Activated CD4-positive, alpha-beta T cell treated with anti-CD3 and anti-CD28 coated beads for 24 hours (primary cell): Measurements from ENCODE around the gene CCNK.

Experiments
- DNase-seq, 2 donors: peaks; one replicate each; pipeline ENCODE4 v3.0.0-alpha.2; 2020; ENCODE audit warnings: low read depth in 2 of 2

Gene CCNK

GRCh38 chr14:99552572-99553216 is 71.5 kb downstream of the CCNK start:
- DNase-seq: no peak

GRCh38 chr14:99554184-99554583 is 73.0 kb downstream of the CCNK start:
- no peak for DNase-seq

DNA sequence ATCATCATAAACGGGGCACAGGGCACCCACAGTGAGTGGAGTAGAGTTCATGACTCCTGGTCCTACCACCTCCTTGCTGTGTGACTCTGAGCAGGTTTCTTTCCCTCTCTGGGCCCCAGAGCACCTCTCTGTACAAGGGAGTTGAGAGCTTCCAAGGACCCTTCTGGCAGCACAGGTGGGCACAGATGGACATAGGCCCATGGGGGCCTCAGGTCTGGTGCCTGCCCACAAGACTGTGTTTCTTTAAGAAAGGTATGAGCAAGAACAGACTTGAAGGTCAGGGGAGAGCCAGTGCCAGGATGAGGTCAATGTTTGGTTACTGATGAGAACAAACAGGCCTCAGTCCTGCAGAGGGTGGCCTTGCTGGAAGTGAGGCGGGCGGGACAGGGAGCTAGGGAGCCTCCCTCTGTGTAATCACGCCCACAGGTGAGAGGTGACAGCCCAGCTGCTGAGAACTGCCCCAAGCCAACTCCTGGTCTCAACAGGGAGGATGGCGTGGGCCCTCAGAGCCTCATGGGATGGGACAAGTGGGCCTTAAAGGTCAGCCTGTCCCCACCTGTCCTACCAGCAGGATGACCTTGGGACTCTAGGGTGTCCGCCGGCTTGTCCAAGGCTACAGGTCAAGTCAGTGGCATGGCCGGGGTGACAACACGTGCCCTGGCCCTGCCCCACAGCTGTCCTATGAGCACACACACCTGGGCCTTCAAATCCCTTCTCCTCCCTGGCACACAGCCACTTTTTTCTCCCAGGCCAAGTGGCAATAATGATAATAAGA is 73.7 kb downstream of the CCNK start:
- no peak for DNase-seq

DNA sequence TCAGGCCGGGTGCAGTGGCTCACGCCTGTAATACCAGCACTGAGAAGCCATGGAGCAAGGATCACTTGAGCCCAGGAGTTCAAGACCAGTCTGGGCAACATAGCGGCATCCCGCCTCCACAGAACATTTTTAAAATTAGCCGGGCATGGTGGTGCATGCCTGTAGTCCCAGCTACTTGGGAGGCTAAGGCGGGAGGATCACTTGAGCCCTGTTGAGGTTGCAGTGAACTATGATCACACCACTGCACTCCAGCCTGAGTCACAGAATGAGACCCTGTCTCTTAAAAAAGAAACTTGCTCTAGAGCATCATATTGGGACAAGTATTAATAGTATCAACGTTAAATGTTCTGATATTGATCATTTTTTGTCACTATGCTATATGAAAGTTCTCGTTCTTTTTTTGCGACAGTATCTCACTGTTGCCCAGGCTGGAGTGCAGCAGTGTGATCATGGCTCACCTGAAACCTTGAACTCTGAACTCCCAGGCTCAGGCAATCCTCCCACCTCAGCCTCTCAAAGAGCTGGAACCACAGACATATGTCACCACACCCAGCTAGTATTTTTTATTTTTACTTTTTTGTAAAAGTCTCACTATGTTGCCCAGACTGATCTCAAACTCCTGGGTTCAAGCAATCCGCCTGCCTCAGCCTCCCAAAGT is 75.1 kb downstream of the CCNK start:
- no peak for DNase-seq

DNA sequence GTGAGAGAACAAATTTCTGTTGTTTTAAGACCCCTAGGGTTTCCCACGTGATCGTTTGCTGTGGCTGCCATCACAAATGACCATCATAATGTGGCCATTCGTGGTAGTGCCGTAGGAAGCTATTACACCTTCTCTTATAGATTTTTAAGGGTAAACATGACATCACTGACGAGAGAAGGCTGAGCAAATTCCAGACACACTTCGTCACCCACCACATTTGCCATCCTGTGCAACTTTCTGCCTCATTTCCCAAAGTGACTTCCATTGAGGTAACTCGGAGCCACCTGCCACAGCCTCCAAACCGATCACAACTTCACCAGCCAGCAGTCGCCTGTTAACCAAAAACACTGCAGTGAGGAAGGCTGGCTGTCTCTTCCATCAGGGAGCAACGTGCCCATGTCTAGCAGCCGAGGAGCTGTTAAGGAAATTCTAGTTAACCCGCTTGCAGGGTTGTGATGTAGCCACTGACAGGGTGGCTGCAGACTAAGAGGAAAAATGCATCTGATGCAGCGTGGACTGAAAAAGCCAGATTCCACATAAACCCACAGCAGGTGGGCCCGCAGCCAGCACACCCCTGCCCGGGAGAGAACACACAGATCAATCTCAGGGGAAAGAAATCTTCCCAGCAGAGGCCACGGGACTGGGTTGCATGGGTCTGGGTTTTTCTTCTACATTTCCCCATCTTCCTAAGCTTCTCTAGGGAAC is 78.2 kb downstream of the CCNK start:
- DNase-seq: no peak

DNA sequence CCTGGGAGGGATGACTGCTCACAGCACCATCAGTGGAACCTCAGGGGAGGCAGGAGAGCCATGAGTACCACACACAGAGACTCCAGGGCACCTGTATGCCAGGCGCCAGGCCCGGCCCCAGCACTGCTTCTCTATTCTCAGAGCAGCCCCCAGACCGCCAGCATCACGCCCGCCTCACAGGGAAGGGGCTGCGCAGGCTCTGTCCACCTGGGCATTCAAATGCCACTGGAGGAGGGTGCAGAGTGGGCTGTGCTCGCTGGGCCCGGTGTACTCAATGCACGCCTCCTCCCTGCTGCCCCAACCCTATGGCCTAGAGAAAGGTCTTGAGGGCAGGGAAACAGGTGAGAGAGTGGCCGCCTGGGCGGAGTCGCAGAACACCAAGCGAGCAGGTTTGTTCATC is 79.2 kb downstream of the CCNK start:
- DNase-seq: no peak

GRCh38 chr14:99560922-99561683 is 79.9 kb downstream of the CCNK start:
- DNase-seq: no peak

DNA sequence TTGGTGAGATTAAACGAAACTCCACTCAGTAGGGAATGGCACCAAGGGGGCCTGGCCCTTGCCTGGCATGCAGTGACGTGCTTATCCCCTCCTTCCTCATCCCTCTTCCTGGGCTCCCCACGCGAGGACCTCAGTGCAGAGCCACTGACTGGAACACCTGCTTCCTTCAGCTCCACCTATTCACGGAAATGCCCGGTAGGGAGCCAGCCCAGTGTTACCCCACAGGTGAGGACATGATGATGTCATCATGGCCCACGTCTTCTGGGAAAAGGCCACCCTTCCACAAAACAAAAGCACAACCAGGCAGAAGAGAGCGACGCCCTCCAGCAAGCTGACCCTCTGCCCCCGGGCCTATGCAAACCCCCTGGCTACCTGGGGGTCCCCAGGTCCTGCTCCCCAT is 80.7 kb downstream of the CCNK start:
- no peak for DNase-seq
